AG09319 (cell line): ENCODE results near the gene ANKRD39.

ENCODE experiments used
- DNase-seq: peaks from one replicate; pipeline ENCODE4 v3.0.0-alpha.2; 2010; ENCODE audit warnings: low read depth; ENCODE audit errors: extremely low read depth
- TF ChIP-seq, protein P1 (sequence below): IDR thresholded peaks from 2 replicates; pipeline ENCODE4 v1.5.1; 2011; ENCODE audit warnings: low read depth, mild to moderate bottlenecking, inconsistent platforms, low read length, moderate library complexity

The ANKRD39 gene

GRCh38 chr2:96813656-96814055 lies 44.2 kb downstream of the ANKRD39 start:
- DNase-seq = no peak
- TF ChIP-seq, protein P1, sequence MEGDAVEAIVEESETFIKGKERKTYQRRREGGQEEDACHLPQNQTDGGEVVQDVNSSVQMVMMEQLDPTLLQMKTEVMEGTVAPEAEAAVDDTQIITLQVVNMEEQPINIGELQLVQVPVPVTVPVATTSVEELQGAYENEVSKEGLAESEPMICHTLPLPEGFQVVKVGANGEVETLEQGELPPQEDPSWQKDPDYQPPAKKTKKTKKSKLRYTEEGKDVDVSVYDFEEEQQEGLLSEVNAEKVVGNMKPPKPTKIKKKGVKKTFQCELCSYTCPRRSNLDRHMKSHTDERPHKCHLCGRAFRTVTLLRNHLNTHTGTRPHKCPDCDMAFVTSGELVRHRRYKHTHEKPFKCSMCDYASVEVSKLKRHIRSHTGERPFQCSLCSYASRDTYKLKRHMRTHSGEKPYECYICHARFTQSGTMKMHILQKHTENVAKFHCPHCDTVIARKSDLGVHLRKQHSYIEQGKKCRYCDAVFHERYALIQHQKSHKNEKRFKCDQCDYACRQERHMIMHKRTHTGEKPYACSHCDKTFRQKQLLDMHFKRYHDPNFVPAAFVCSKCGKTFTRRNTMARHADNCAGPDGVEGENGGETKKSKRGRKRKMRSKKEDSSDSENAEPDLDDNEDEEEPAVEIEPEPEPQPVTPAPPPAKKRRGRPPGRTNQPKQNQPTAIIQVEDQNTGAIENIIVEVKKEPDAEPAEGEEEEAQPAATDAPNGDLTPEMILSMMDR = no peak

GRCh38 chr2:96811917-96812316 lies 45.9 kb downstream of the ANKRD39 start:
- DNase-seq = no peak
- TF ChIP-seq, protein P1 = no peak

GRCh38 chr2:96810783-96811192 lies 47.0 kb downstream of the ANKRD39 start:
- DNase-seq = no peak
- TF ChIP-seq, protein P1 = no peak

GRCh38 chr2:96809951-96810782 lies 47.6 kb downstream of the ANKRD39 start:
- TF ChIP-seq, protein P1 = no peak
- DNase-seq = no peak

- TF ChIP-seq, protein P1 = no peak
These were observed 48.5 kb downstream of the ANKRD39 start for GRCh38 chr2:96809216-96809882.

GRCh38 chr2:96808176-96808837 lies 49.5 kb downstream of the ANKRD39 start:
- DNase-seq = no peak

More at GRCh38 chr2:96809216-96809882, 48.5 kb downstream of the ANKRD39 start:
- no peak for DNase-seq

More at GRCh38 chr2:96808176-96808837, 49.5 kb downstream of the ANKRD39 start:
- TF ChIP-seq, protein P1 = no peak
